Naive B cell (primary cell): ENCODE data around the gene SCAPER. TPM values are rescaled to one million over a fixed set of nuclear protein-coding genes. Genes with fewer than 3 reads are reported as not detected.
"Not testable (repeated sequence)": the region's sequence is repeated elsewhere in the genome, so short reads cannot be mapped to it uniquely, and the experiment has no call there.

Experiments used
- ATAC-seq, 2 donors: fragments of 150-1000 bp; cut with Tn5 transposase; 2 replicates each; pipeline ENCODE4 v1.10.0; 2021; ENCODE audit warnings: low read depth in 2 of 2, mild to moderate bottlenecking in 2 of 2, moderate library complexity in 2 of 2
- DNase-seq: peaks from one replicate; pipeline ENCODE4 v3.0.0; 2022
- H3K27ac Mint-ChIP-seq, 6 donors: one replicate each; pipeline ENCODE4 v1.8.0; 2020 to 2022; ENCODE audit warnings: mild to moderate bottlenecking in 6 of 6, mixed read lengths in 6 of 6, moderate library complexity in 5 of 6, inconsistent platforms in 2 of 6
- H3K27me3 Mint-ChIP-seq, 3 donors: one replicate each; pipeline ENCODE4 v1.8.0; 2021 to 2022; ENCODE audit warnings: mixed read lengths in 3 of 3, mild to moderate bottlenecking in 1 of 3
- H3K36me3 Mint-ChIP-seq, 2 donors: one replicate each; pipeline ENCODE4 v1.8.0; 2020 to 2022; ENCODE audit warnings: mixed read lengths in 2 of 2, inconsistent platforms in 1 of 2, mild to moderate bottlenecking in 1 of 2
- H3K4me1 Mint-ChIP-seq, 3 donors: one replicate each; pipeline ENCODE4 v1.8.0; 2020 to 2022; ENCODE audit warnings: mixed read lengths in 3 of 3, inconsistent platforms in 1 of 3, mild to moderate bottlenecking in 1 of 3, moderate library complexity in 1 of 3
- H3K4me3 Mint-ChIP-seq, 8 donors: one replicate each; pipeline ENCODE4 v1.8.0; 2020 to 2022; ENCODE audit warnings: mild to moderate bottlenecking in 8 of 8, mixed read lengths in 8 of 8, moderate library complexity in 8 of 8, inconsistent platforms in 2 of 8
- H3K9me3 Mint-ChIP-seq, 7 donors: one replicate each; pipeline ENCODE4 v1.8.0; 2020 to 2022; ENCODE audit warnings: mixed read lengths in 7 of 7, mild to moderate bottlenecking in 5 of 7, inconsistent platforms in 2 of 7, moderate library complexity in 1 of 7
- polyA plus RNA-seq, 6 donors: library from polyadenylated mRNA; unstranded; fragments of 300-500 nt; fragmentation: Illumina TruSeq; gene quantifications; one replicate each; pipeline ENCODE4 v1.2.3, GENCODE V29; 2021; ENCODE audit warnings: low read depth in 6 of 6

Gene SCAPER
- polyA plus RNA-seq, 6 donors from 2014 or later: 11.2 to 38.5 (median 19.0) TPM

- ATAC-seq (peak; percentile 97 to 98), DNase-seq (peak; percentile 88)
- Mint-ChIP-seq H3K27me3 (peaks cover 0 to 5% (median 0%) of the 10 kb centered on the region in 3 donors), H3K27ac (peak within 1 kb of the TSS; percentile 53 to 93 (median 81)), H3K4me3 (peak within 1 kb of the TSS; percentile 84 to 94 (median 92)), H3K4me1 (peaks cover 11 to 31% (median 20%) of the 10 kb centered on the region in 3 donors), H3K9me3 (no peaks in the 10 kb centered on the region), H3K36me3 (no peaks in the 10 kb centered on the region)
Measured at GRCh38 chr15:76311100-76311953, 593.8 kb downstream of the SCAPER start, which contains the start of gene ETFA. ETFA (minus strand) TSS chr15:76311469; CDS start chr15:76311388, 81 bp downstream.

- ATAC-seq: peak; percentile 3 to 8
- Mint-ChIP-seq H3K4me1 (peaks cover 13 to 35% (median 20%) of the 10 kb centered on the region in 3 donors), H3K9me3 (no peaks in the 10 kb centered on the region), H3K36me3 (no peaks in the 10 kb centered on the region), H3K27ac (peak overlapping the region in 5 of 6 donors; percentile 53 to 92 (median 81)), H3K4me3 (peak overlapping the region; percentile 84 to 94 (median 92)), H3K27me3 (peaks cover 0 to 5% (median 0%) of the 10 kb centered on the region in 3 donors)
- no peak for DNase-seq
Measured at GRCh38 chr15:76310475-76311099, 594.6 kb downstream of the SCAPER start.

- DNase-seq (no peak), ATAC-seq (no peak)
- peaks cover 0 to 5% of the 10 kb centered on the region in 2 donors for H3K36me3 Mint-ChIP-seq
- no peaks in the 10 kb centered on the region for H3K27me3 Mint-ChIP-seq
- peak overlapping the region; percentile 30 to 94 (median 90) for H3K4me3 Mint-ChIP-seq
- peaks cover 21 to 40% (median 23%) of the 10 kb centered on the region in 3 donors for H3K4me1 Mint-ChIP-seq
- peaks cover 0 to 5% (median 0%) of the 10 kb centered on the region in 7 donors for H3K9me3 Mint-ChIP-seq
- H3K27ac Mint-ChIP-seq: peak overlapping the region in 1 of 6 donors; percentile 86
Measured at GRCh38 chr15:76309601-76310330, 595.4 kb downstream of the SCAPER start.

- H3K27ac Mint-ChIP-seq: no peak overlapping the region
- ATAC-seq: no peak
- H3K9me3 Mint-ChIP-seq: peaks cover 0 to 8% (median 2%) of the 10 kb centered on the region in 7 donors
- DNase-seq: no peak
- peaks cover 11 to 24% (median 24%) of the 10 kb centered on the region in 3 donors for H3K4me1 Mint-ChIP-seq
- peaks cover 0 to 9% of the 10 kb centered on the region in 2 donors for H3K36me3 Mint-ChIP-seq
- H3K27me3 Mint-ChIP-seq: no peaks in the 10 kb centered on the region
- H3K4me3 Mint-ChIP-seq: no peak overlapping the region
Measured at GRCh38 chr15:76303909-76304308, 601.2 kb downstream of the SCAPER start.

- peaks cover 0 to 8% (median 0%) of the 10 kb centered on the region in 7 donors for H3K9me3 Mint-ChIP-seq
- H3K36me3 Mint-ChIP-seq: peaks cover 0 to 5% of the 10 kb centered on the region in 2 donors
- DNase-seq: no peak
- H3K4me3 Mint-ChIP-seq: no peak overlapping the region
- H3K4me1 Mint-ChIP-seq: peaks cover 9 to 19% (median 17%) of the 10 kb centered on the region in 3 donors
- no peak for ATAC-seq
- no peaks in the 10 kb centered on the region for H3K27me3 Mint-ChIP-seq
- H3K27ac Mint-ChIP-seq: no peak overlapping the region
Measured at GRCh38 chr15:76299786-76300185, 605.4 kb downstream of the SCAPER start.

- no peak for ATAC-seq
- Mint-ChIP-seq H3K27ac (no peak overlapping the region), H3K4me3 (peak overlapping the region in 1 of 8 donors; percentile 7), H3K36me3 (peaks cover 0 to 5% of the 10 kb centered on the region in 2 donors), H3K27me3 (no peaks in the 10 kb centered on the region), H3K4me1 (peaks cover 9 to 23% (median 17%) of the 10 kb centered on the region in 3 donors), H3K9me3 (peaks cover 0 to 6% (median 0%) of the 10 kb centered on the region in 7 donors)
- no peak for DNase-seq
Measured at GRCh38 chr15:76298986-76299385, 606.2 kb downstream of the SCAPER start.

GRCh38 chr15:76297951-76298350 is 607.2 kb downstream of the SCAPER start:
- not testable (repeated sequence) for DNase-seq, H3K9me3 Mint-ChIP-seq, H3K27ac Mint-ChIP-seq, H3K27me3 Mint-ChIP-seq, H3K36me3 Mint-ChIP-seq, ATAC-seq, H3K4me3 Mint-ChIP-seq
- peaks cover 9 to 18% (median 17%) of the 10 kb centered on the region in 3 donors for H3K4me1 Mint-ChIP-seq

Other genes with a start within 250 kb of the SCAPER start
- 10 to 100 TPM; 54.0 to 79.2 (median 61.9) TPM for gene RCN2, start 26.4 kb upstream of the SCAPER start, polyA plus RNA-seq
- 10 to 100 TPM; 15.6 to 34.1 (median 24.1) TPM for gene PSTPIP1, start 89.8 kb upstream of the SCAPER start, polyA plus RNA-seq
- 100 to 1,000 TPM; 418 to 685 (median 569) TPM for gene TSPAN3, start 165.8 kb upstream of the SCAPER start, polyA plus RNA-seq